NCI-H1048 (cell line): ENCODE results near the gene C19orf12.
"Not testable (repeated sequence)": the region's sequence is repeated elsewhere in the genome, so short reads cannot be mapped to it uniquely, and the experiment has no call there.

Experiments
- DNase-seq: peaks from one replicate; lab custom pipeline; 2025; lab: John Stamatoyannopoulos, UW

C19orf12 gene

GRCh38 chr19:29727906-29728305 lies 12.8 kb upstream of the C19orf12 start:
- no peak for DNase-seq

GRCh38 chr19:29724746-29725145 lies 9.7 kb upstream of the C19orf12 start:
- no peak for DNase-seq

GRCh38 chr19:29724102-29724641 lies 9.1 kb upstream of the C19orf12 start:
- peak; percentile 74 for DNase-seq

- no peak for DNase-seq
These were observed 2.0 kb upstream of the C19orf12 start for GRCh38 chr19:29717051-29717450.

GRCh38 chr19:29715701-29716581 lies 880 bp upstream of the C19orf12 start:
- DNase-seq: no peak

- no peak for DNase-seq
These were observed 599 bp downstream of the C19orf12 start for GRCh38 chr19:29714371-29714952.

- no peak for DNase-seq
These were observed 2.1 kb downstream of the C19orf12 start for GRCh38 chr19:29712744-29713516.

- no peak for DNase-seq
These were observed 3.4 kb downstream of the C19orf12 start for GRCh38 chr19:29711584-29712132.

GRCh38 chr19:29709440-29709798 lies 5.6 kb downstream of the C19orf12 start:
- DNase-seq: not testable (repeated sequence)

GRCh38 chr19:29708554-29709439 lies 6.3 kb downstream of the C19orf12 start:
- DNase-seq: no peak

GRCh38 chr19:29706635-29707034 lies 8.4 kb downstream of the C19orf12 start:
- DNase-seq: no peak

- DNase-seq: no peak
These were observed 9.4 kb downstream of the C19orf12 start for GRCh38 chr19:29705706-29706105.

- no peak for DNase-seq
These were observed 10.2 kb downstream of the C19orf12 start for GRCh38 chr19:29704562-29705558.

- DNase-seq: no peak
These were observed 12.1 kb downstream of the C19orf12 start for GRCh38 chr19:29702963-29703320.

- no peak for DNase-seq
These were observed 12.7 kb downstream of the C19orf12 start for GRCh38 chr19:29702161-29702962.

- no peak for DNase-seq
These were observed 14.6 kb downstream of the C19orf12 start for GRCh38 chr19:29700498-29700897.

GRCh38 chr19:29699861-29700260 lies 15.2 kb downstream of the C19orf12 start:
- no peak for DNase-seq

- no peak for DNase-seq
These were observed 17.4 kb downstream of the C19orf12 start for GRCh38 chr19:29697523-29698261.

- DNase-seq: no peak
These were observed 18.6 kb downstream of the C19orf12 start for GRCh38 chr19:29696565-29696846.
